Ishikawa (cell line): ENCODE data around the gene EID1.

Experiments
- MAX ChIP-seq: IDR thresholded peaks from 2 replicates; pipeline ENCODE4 v1.6.1; 2012
- YY1 ChIP-seq: IDR thresholded peaks from 2 replicates; pipeline ENCODE4 v1.6.1; 2012; ENCODE audit warnings: low read depth

- TF ChIP-seq MAX (no peak), YY1 (no peak)
Observed at GRCh38 chr15:48861813-48862431, 16.0 kb upstream of the EID1 start.
